Neural cell (in vitro differentiated cells): ENCODE results near the gene RPUSD2. TPM values are rescaled to one million over a fixed set of nuclear protein-coding genes. Genes with fewer than 3 reads are reported as not detected.

Experiments used
- H2AFZ ChIP-seq: fragments of 200-600, 300-800 bp; sonication (generic), shearing (Covaris generic); 2 replicates; pipeline ENCODE4 v1.6.0; 2014; ENCODE audit warnings: low read depth, mild to moderate bottlenecking, antibody characterized with exemption, low read length, moderate library complexity
- H3F3A ChIP-seq: fragments of 200-600 bp; shearing (Covaris generic); 2 replicates; pipeline ENCODE4 v1.6.1; 2016; ENCODE audit warnings: mild to moderate bottlenecking, moderate library complexity, mixed read lengths, antibody characterized with exemption, low read length; ENCODE audit not compliant: insufficient read depth, poor library complexity, severe bottlenecking
- H3K27ac ChIP-seq: fragments of 200-600, 300-800 bp; sonication (generic), shearing (Covaris generic); 2 replicates; pipeline ENCODE4 v1.5.1; 2014; ENCODE audit warnings: mild to moderate bottlenecking, low read length, moderate library complexity
- H3K27me3 ChIP-seq: fragments of 300-800, 200-600 bp; sonication (generic), shearing (Covaris generic); 2 replicates; pipeline ENCODE4 v1.6.0; 2014; ENCODE audit warnings: mild to moderate bottlenecking, low read depth, low read length, moderate library complexity; ENCODE audit not compliant: insufficient read depth
- H3K36me3 ChIP-seq: fragments of 300-800, 200-600 bp; sonication (generic), shearing (Covaris generic); 2 replicates; pipeline ENCODE4 v1.5.1; 2014; ENCODE audit warnings: mild to moderate bottlenecking, antibody characterized with exemption, low read length, moderate library complexity; ENCODE audit not compliant: insufficient read depth
- H3K4me2 ChIP-seq: fragments of 300-800, 200-600 bp; sonication (generic), shearing (Covaris generic); 2 replicates; pipeline ENCODE4 v1.6.0; 2014; ENCODE audit warnings: mild to moderate bottlenecking, low read length
- H3K4me3 ChIP-seq: fragments of 300-800, 200-600 bp; sonication (generic), shearing (Covaris generic); 2 replicates; pipeline ENCODE4 v1.5.1; 2014; ENCODE audit warnings: mild to moderate bottlenecking, low read length, moderate library complexity
- H3K79me2 ChIP-seq: fragments of 200-600 bp; shearing (Covaris generic); replicated peaks from 2 replicates; pipeline ENCODE4 v1.6.0; 2014; ENCODE audit warnings: mild to moderate bottlenecking, low read length, moderate library complexity; ENCODE audit not compliant: insufficient read depth
- H3K9ac ChIP-seq: fragments of 300-800, 200-600 bp; sonication (generic), shearing (Covaris generic); 2 replicates; pipeline ENCODE4 v1.6.1; 2016; ENCODE audit warnings: mild to moderate bottlenecking, low read length, mixed read lengths
- H3K9me2 ChIP-seq: fragments of 200-600 bp; shearing (Covaris generic); 2 replicates; pipeline ENCODE4 v1.6.1; 2016; ENCODE audit warnings: mild to moderate bottlenecking, low read length, mixed read lengths; ENCODE audit not compliant: insufficient read depth
- H3K9me3 ChIP-seq: fragments of 200-600, 300-800 bp; sonication (generic), shearing (Covaris generic); 2 replicates; pipeline ENCODE4 v1.6.1; 2016; ENCODE audit warnings: mild to moderate bottlenecking, mixed run types, low read length, moderate library complexity, mixed read lengths
- H4K20me1 ChIP-seq: fragments of 200-600 bp; shearing (Covaris generic); 2 replicates; pipeline ENCODE4 v1.6.1; 2016; ENCODE audit warnings: mild to moderate bottlenecking, mixed run types; ENCODE audit not compliant: insufficient read depth
- EP300 ChIP-seq: fragments of 450-650 bp; conservative IDR thresholded peaks from 2 replicates; pipeline ENCODE4 v1.6.1; 2014; ENCODE audit warnings: antibody characterized with exemption, mild to moderate bottlenecking, moderate library complexity; ENCODE audit not compliant: poor library complexity, severe bottlenecking
- EZH2 ChIP-seq: fragments of 200-600, 300-800 bp; shearing (Covaris generic), sonication (generic); IDR thresholded peaks from 2 replicates; pipeline ENCODE4 v1.6.1; 2014; ENCODE audit warnings: antibody characterized with exemption, low read length, borderline replicate concordance, mild to moderate bottlenecking; ENCODE audit not compliant: insufficient read depth, poor library complexity, severe bottlenecking
- MXI1 ChIP-seq: fragments of 450-650 bp; conservative IDR thresholded peaks from 2 replicates; pipeline ENCODE4 v1.6.1; 2014; ENCODE audit warnings: antibody characterized with exemption, mild to moderate bottlenecking; ENCODE audit not compliant: poor library complexity, severe bottlenecking
- POLR2AphosphoS5 ChIP-seq: IDR thresholded peaks from 2 replicates; pipeline ENCODE4 v1.6.1; 2012
- RAD21 ChIP-seq: fragments of 450-650 bp; conservative IDR thresholded peaks from 2 replicates; pipeline ENCODE4 v1.6.1; 2014; ENCODE audit warnings: antibody characterized with exemption, mild to moderate bottlenecking, moderate library complexity
- SMC3 ChIP-seq: fragments of 450-650 bp; conservative IDR thresholded peaks from 2 replicates; pipeline ENCODE4 v1.6.1; 2014; ENCODE audit warnings: antibody characterized with exemption, mild to moderate bottlenecking, moderate library complexity; ENCODE audit not compliant: poor library complexity
- TAF1 ChIP-seq: IDR thresholded peaks from 2 replicates; pipeline ENCODE4 v1.6.1; 2012; ENCODE audit warnings: low read depth
- polyA plus RNA-seq: library from polyadenylated mRNA; depleted of rRNA; stranded (reverse); fragments of >200 nt; gene quantifications from 2 replicates; pipeline ENCODE4 v1.2.3, GENCODE V29; 2014
- TF ChIP-seq, protein P1 (sequence below): fragments of 450-650 bp; IDR thresholded peaks from 2 replicates; pipeline ENCODE4 v1.5.1; 2014; ENCODE audit warnings: antibody characterized with exemption, mild to moderate bottlenecking, moderate library complexity; ENCODE audit not compliant: poor library complexity, severe bottlenecking
- TF ChIP-seq, protein P2 (sequence below): IDR thresholded peaks from 2 replicates; pipeline ENCODE4 v1.6.1; 2012; ENCODE audit warnings: borderline replicate concordance

Gene RPUSD2
- polyA plus RNA-seq, 1 donor from 2014 or later: 13.2 TPM

DNA sequence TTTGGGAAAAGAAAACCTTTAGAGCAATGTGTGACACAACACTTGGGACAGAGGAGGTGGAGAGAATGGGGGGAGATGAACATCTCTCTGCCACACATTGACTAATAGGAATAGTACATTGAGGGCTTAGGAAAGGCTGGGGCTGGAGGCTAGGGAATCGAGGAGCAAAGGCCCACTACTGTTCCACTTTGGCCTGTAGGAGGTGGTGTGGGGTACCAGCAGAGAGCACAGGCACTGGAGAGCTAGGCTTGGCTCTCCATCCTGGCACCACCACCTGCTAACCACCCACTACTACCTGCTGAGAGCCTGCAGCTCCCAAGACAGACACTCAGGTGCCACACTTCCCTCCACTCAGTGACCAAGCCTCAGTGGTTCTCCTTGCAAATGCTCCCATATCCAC is 23.6 kb upstream of the RPUSD2 start:
- Histone ChIP-seq H3K36me3 (no peaks in the 10 kb centered on the region), H3K79me2 (no peaks in the 10 kb centered on the region), H3K9ac (no peak overlapping the region), H3K27me3 (no peaks in the 10 kb centered on the region), H3F3A (no peaks in the 10 kb centered on the region), H4K20me1 (no peaks in the 10 kb centered on the region), H2AFZ (no peak overlapping the region), H3K9me2 (no peaks in the 10 kb centered on the region), H3K4me3 (no peak overlapping the region), H3K9me3 (no peaks in the 10 kb centered on the region), H3K27ac (no peak overlapping the region), H3K4me2 (no peak overlapping the region)
- TF ChIP-seq, protein P1, sequence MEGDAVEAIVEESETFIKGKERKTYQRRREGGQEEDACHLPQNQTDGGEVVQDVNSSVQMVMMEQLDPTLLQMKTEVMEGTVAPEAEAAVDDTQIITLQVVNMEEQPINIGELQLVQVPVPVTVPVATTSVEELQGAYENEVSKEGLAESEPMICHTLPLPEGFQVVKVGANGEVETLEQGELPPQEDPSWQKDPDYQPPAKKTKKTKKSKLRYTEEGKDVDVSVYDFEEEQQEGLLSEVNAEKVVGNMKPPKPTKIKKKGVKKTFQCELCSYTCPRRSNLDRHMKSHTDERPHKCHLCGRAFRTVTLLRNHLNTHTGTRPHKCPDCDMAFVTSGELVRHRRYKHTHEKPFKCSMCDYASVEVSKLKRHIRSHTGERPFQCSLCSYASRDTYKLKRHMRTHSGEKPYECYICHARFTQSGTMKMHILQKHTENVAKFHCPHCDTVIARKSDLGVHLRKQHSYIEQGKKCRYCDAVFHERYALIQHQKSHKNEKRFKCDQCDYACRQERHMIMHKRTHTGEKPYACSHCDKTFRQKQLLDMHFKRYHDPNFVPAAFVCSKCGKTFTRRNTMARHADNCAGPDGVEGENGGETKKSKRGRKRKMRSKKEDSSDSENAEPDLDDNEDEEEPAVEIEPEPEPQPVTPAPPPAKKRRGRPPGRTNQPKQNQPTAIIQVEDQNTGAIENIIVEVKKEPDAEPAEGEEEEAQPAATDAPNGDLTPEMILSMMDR: no peak
- TF ChIP-seq, protein P2, sequence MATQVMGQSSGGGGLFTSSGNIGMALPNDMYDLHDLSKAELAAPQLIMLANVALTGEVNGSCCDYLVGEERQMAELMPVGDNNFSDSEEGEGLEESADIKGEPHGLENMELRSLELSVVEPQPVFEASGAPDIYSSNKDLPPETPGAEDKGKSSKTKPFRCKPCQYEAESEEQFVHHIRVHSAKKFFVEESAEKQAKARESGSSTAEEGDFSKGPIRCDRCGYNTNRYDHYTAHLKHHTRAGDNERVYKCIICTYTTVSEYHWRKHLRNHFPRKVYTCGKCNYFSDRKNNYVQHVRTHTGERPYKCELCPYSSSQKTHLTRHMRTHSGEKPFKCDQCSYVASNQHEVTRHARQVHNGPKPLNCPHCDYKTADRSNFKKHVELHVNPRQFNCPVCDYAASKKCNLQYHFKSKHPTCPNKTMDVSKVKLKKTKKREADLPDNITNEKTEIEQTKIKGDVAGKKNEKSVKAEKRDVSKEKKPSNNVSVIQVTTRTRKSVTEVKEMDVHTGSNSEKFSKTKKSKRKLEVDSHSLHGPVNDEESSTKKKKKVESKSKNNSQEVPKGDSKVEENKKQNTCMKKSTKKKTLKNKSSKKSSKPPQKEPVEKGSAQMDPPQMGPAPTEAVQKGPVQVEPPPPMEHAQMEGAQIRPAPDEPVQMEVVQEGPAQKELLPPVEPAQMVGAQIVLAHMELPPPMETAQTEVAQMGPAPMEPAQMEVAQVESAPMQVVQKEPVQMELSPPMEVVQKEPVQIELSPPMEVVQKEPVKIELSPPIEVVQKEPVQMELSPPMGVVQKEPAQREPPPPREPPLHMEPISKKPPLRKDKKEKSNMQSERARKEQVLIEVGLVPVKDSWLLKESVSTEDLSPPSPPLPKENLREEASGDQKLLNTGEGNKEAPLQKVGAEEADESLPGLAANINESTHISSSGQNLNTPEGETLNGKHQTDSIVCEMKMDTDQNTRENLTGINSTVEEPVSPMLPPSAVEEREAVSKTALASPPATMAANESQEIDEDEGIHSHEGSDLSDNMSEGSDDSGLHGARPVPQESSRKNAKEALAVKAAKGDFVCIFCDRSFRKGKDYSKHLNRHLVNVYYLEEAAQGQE: no peak
- TF ChIP-seq SMC3 (no peak), EP300 (no peak), RAD21 (no peak), TAF1 (no peak), POLR2AphosphoS5 (no peak), MXI1 (no peak), EZH2 (no peak)

DNA sequence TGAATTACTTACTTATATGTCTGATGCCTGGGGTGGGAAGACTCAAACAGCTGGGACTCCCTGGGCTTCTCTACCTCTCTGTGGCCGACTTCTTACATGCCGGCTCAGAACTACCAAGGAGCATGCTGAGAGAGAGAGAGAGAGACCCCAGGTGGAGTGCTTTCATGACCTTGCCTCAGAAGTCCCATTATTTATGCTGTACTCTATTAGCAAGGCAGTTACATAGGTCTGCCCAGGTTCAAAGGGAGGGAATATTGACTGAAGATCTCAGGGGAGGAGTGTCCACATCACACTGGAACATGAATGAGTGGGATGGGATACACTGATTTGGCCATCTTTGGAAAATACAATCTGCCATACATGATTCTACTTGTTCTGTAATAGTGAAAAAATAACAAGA is 20.5 kb upstream of the RPUSD2 start:
- Histone ChIP-seq H3K4me2 (no peak overlapping the region), H3K36me3 (no peaks in the 10 kb centered on the region), H3K9me2 (no peaks in the 10 kb centered on the region), H2AFZ (no peak overlapping the region), H3K79me2 (no peaks in the 10 kb centered on the region), H3K9ac (no peak overlapping the region), H3K9me3 (no peaks in the 10 kb centered on the region), H3K4me3 (no peak overlapping the region), H3F3A (peaks cover 4% of the 10 kb centered on the region), H4K20me1 (no peaks in the 10 kb centered on the region), H3K27me3 (no peaks in the 10 kb centered on the region), H3K27ac (no peak overlapping the region)
- TF ChIP-seq EP300 (no peak), MXI1 (no peak)
- TF ChIP-seq, protein P1: no peak
